ENCODE results near the gene WNK1. TPM values are rescaled to one million over a fixed set of nuclear protein-coding genes. Genes with fewer than 3 reads are reported as not detected.

WNK1 gene
- total RNA-seq, 6 experiments from 2014 or later, result 79.5 to 106 (median 94.3) TPM

- DNase-seq, result no peak
- Mint-ChIP-seq H3K27me3 (ENCODE audit: insufficient read depth) (peaks cover 21% of the 10 kb centered on the region), H3K4me1 (ENCODE audit: low read depth) (peaks cover 9% of the 10 kb centered on the region), H3K4me3 (no peak overlapping the region), H3K9me3 (no peaks in the 10 kb centered on the region; the same call in 1 of the 2 replicates), H3K36me3 (ENCODE audit: low read depth) (peaks cover 6% of the 10 kb centered on the region; the same call in 1 of the 2 replicates), H3K27ac (no peak overlapping the region)
- TF ChIP-seq CTCF (IDR thresholded peaks at IDR 0.05), result no peak
Measured at GRCh38 chr12:730550-730949, 21.8 kb upstream of the WNK1 start.

- Mint-ChIP-seq H3K4me1 (ENCODE audit: low read depth) (no peaks in the 10 kb centered on the region), H3K27me3 (ENCODE audit: insufficient read depth) (peaks cover 34% of the 10 kb centered on the region), H3K9me3 (no peaks in the 10 kb centered on the region), H3K27ac (no peak overlapping the region), H3K4me3 (no peak overlapping the region), H3K36me3 (ENCODE audit: low read depth) (no peaks in the 10 kb centered on the region)
- DNase-seq, result no peak
- TF ChIP-seq CTCF (IDR thresholded peaks at IDR 0.05), result no peak
Measured at GRCh38 chr12:737122-737739, 15.1 kb upstream of the WNK1 start.

GRCh38 chr12:738712-739111, 13.7 kb upstream of the WNK1 start:
- TF ChIP-seq CTCF (IDR thresholded peaks at IDR 0.05), result no peak
- Mint-ChIP-seq H3K4me3 (no peak overlapping the region), H3K27ac (no peak overlapping the region), H3K36me3 (ENCODE audit: low read depth) (no peaks in the 10 kb centered on the region), H3K27me3 (ENCODE audit: insufficient read depth) (peaks cover 37% of the 10 kb centered on the region), H3K4me1 (ENCODE audit: low read depth) (peaks cover 4% of the 10 kb centered on the region; the same call in 1 of the 2 replicates), H3K9me3 (no peaks in the 10 kb centered on the region)
- DNase-seq, result no peak

- TF ChIP-seq CTCF (IDR thresholded peaks at IDR 0.05), result no peak
- H3K27ac Mint-ChIP-seq, result no peak overlapping the region
Measured at GRCh38 chr12:739349-739748, 13.0 kb upstream of the WNK1 start.

GRCh38 chr12:740921-741320, 11.5 kb upstream of the WNK1 start:
- H3K9me3 Mint-ChIP-seq, result no peaks in the 10 kb centered on the region
- no peak overlapping the region for H3K27ac Mint-ChIP-seq
- no peaks in the 10 kb centered on the region for H3K36me3 Mint-ChIP-seq (ENCODE audit: low read depth)
- no peak overlapping the region for H3K4me3 Mint-ChIP-seq
- peaks cover 21% of the 10 kb centered on the region for H3K27me3 Mint-ChIP-seq (ENCODE audit: insufficient read depth)
- no peak for TF ChIP-seq CTCF (IDR thresholded peaks at IDR 0.05)
- H3K4me1 Mint-ChIP-seq (ENCODE audit: low read depth), result peaks cover 6% of the 10 kb centered on the region; the same call in 1 of the 2 replicates
- DNase-seq, result no peak

More at GRCh38 chr12:739349-739748, 13.0 kb upstream of the WNK1 start:
- Mint-ChIP-seq H3K9me3 (no peaks in the 10 kb centered on the region), H3K36me3 (ENCODE audit: low read depth) (no peaks in the 10 kb centered on the region), H3K4me1 (ENCODE audit: low read depth) (peaks cover 6% of the 10 kb centered on the region; the same call in 1 of the 2 replicates), H3K4me3 (no peak overlapping the region), H3K27me3 (ENCODE audit: insufficient read depth) (peaks cover 32% of the 10 kb centered on the region)
- DNase-seq, result no peak

All from HFFc6 (cell line).